A673 (cell line): ENCODE results near the gene LENEP.

Experiments used
- CTCF ChIP-seq: fragments of 300-800, 200-600 bp; sonication (generic); conservative IDR thresholded peaks from 2 replicates; pipeline ENCODE4 v1.5.1; 2017; ENCODE audit warnings: low read depth, mild to moderate bottlenecking, antibody characterized with exemption, low read length, moderate library complexity, mixed read lengths
- EZH2 ChIP-seq: fragments of 200-600 bp; sonication (generic); IDR thresholded peaks from 2 replicates; pipeline ENCODE4 v1.6.1; 2017; ENCODE audit warnings: borderline replicate concordance, low read depth, mild to moderate bottlenecking, mixed read lengths, antibody characterized with exemption, low read length; ENCODE audit not compliant: poor library complexity, severe bottlenecking

- no peak for TF ChIP-seq CTCF
- no peak for TF ChIP-seq EZH2
Measured at GRCh38 chr1:155023627-155024026, 30.2 kb downstream of the LENEP start.
